GM21717 (cell line): ENCODE measurements around the gene TRAIP.
"Not testable (repeated sequence)": the region's sequence is repeated elsewhere in the genome, so short reads cannot be mapped to it uniquely, and the experiment has no call there.

Experiments
- ATAC-seq: cut with Tn5 transposase; IDR thresholded peaks from one replicate; pipeline ENCODE4 v1.9.1; 2021; ENCODE audit warnings: mild to moderate bottlenecking, moderate library complexity; ENCODE audit not compliant: unreplicated experiment

The TRAIP gene, protein sequence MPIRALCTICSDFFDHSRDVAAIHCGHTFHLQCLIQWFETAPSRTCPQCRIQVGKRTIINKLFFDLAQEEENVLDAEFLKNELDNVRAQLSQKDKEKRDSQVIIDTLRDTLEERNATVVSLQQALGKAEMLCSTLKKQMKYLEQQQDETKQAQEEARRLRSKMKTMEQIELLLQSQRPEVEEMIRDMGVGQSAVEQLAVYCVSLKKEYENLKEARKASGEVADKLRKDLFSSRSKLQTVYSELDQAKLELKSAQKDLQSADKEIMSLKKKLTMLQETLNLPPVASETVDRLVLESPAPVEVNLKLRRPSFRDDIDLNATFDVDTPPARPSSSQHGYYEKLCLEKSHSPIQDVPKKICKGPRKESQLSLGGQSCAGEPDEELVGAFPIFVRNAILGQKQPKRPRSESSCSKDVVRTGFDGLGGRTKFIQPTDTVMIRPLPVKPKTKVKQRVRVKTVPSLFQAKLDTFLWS

DNA sequence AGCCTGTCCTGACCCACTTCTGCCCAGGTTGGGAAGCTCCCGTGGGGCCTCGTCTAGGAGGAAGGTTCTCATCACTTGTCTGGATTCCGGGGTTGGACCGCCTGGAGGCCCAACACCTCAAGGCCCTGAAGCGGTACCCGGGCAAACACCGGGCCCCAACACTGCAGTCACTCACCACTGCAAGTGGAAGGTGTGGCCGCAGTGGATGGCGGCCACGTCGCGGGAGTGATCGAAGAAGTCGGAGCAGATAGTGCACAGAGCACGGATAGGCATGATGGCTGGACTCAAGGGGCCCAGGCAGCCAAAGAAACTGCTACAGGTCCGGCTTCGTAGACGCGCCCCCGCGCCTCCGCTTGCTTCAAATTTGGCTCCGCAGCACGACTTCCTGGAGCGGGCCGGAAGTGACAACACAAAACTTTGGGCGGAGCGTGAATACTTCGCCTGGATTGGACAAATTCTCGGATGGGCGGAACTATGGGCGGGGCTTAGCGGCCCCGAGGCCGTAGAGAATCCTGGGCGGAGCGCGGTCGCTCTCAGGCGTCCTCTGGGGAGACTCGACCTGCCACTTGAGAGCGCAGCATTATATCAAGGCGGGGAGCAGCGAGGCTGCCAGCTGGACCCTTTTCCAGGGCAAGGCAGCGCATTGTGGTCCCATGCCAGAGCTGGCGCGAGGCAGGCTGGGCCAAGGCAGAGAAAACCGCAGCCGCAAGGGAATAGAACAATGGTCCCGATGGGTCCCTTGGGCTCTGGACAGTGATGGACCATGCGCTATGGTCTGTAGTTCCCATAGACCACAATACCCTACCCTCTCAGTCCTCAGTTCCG lies at the start of gene TRAIP:
TSS of gene TRAIP (minus strand) at position 384 of the 825 bp plus-strand sequence. CDS start at position 273, 111 bp downstream.
- ATAC-seq = peak; percentile 88

DNA sequence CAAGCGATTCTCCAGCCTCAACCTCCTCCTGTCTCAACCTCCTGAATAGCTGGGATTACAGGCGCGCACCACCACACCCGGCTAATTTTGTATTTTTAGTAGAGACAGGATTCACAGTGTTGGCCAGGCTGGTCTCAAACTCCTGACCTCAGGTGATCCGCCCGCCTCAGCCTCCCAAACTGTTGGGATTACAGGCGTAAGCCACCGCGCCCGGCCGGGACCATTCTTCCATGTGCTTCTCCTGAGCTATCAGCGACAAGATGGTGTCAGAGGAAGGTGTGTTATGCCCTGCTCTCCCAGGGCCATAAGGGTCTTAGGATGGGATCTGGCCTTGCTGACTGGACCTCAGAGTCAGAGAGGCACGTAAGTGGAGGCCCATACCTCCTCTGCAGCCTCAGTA lies 48.1 kb upstream of the TRAIP start:
- ATAC-seq = not testable (repeated sequence)

DNA sequence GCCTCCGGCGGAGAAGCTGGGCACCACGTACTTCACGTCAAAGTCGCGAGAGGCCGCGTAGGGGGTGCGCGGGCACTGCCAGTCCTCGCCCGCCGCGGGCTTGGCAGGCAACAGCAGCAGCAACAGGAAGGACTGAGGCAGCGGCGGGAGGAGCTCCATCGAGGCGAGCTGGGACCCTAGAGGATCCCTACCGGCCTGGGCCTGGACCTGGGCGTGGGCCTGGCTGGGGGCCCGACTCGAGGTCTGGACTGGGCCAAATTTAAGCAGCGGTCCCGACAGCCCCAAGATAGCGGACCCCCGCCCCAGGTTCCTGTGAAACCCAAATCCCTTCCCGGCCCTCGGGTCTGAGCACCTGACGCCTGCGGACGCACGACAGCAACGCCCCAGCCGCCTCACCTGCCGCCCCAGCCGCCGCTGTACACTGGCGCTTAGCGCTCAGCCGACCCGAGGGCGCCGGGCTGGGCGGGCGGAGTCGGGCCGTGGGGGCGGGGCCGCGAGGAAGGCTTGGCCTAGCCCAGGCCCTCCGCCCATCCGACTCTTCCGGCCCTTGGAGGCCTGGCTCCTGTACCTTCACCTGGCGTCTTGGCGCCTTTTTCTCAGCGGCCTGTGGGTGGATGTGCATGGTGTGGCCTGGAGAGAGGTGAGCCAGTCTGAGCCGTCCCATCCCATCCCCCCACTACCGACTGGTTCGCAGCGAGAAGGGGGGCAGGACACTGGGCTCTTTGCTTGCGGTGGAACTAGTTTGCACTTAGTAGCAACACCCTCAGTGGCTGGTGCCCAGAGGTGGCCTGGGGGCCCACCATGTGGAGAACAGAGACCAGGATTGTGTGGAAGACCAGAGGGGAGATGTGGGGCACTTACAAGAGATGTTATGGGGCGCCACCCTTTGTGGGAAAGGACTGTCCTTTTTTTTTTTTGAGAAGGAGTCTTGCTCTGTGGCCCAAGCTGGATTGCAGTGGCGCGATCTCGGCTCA lies 47.4 kb upstream of the TRAIP start, which contains the start of gene MST1R:
TSS of gene MST1R (minus strand) at position 423 of the 974 bp plus-strand sequence. CDS start at position 159, 264 bp downstream.
- peak; percentile 58 for ATAC-seq

DNA sequence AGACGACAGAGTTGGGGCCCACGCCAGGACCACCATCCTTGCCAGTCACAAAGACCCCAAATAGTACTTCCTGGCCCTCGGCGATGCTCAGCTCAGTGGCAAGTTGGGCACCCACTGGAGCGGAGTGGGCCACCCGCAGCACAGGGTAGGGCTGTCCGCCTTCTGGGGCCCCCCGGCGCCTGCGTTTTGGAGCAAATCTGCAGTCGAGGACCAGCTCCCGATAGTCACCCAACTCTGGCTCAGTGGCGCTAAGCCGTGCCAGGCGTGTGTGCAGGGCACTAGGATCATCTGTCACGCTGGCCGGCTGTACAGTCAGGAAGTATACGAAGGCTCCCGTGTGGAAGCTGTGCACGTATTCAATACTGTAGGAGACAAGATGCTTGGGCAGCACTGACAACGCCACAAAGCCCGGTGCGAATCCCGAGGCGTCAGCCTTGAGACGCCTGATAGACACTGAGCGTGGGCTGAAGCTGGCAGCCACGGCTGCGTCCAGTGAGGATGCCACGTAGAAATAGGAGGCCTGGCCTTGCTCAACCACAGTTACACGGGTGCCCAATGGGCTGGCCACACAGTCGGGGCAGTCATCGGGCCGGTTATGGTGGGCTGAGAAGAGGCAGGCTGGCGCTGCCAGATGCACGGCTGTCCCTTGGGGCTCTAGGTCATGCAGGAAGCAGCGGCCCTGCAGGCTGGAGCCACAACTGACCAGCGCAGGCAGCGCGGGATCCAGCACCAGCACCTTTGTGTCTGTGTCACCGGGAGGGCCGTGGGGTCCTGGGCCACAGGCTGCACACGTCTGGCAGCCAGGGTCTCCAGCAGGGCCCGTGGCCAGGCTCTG lies 46.4 kb upstream of the TRAIP start:
- ATAC-seq = no peak

DNA sequence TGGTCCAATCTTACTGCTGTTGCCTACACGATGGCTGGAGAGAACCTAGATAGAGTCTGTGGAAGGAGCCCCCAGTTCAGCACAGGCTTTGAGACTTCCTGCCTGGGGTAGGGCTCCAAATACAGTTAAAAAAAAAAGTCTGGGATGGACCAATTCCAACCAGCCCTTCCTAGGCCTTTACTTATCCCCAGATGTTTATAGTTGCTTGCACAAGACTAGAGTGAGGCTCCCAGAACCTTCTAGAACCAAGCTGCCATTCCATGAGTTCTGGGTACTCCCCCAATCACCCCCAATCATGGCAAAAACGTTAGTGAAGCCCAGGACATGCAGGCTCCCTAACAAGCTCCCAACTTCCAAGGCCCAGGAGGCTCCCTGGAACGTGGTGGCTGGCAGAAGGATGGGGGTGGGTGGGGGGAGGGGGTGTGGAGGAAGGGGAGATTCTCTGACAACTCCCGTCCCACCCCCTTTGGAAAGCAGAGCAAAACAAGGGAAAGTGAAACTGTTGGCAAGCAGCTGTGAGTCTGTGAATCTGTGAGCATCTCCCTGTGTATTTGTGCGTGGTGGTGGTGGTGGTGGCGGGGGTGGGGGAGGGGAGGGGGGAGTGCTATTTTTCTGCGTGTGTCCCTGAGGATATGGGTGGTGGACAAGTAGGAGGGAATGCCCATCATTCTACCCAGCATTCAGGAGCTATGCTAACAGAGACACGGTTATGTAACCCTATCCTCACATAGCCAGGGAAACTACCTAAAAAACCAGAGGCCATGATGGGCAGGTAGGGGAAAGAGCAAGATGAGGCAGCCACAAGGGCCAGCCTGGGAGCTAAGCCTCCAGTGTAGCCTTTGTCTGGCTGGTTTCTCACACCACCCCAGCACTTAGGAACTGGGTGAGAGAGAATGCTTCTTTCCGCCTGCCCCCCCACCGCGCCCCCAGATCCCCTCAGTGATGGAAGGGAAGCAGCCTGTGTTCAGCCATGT lies 45.3 kb upstream of the TRAIP start:
- ATAC-seq = no peak

DNA sequence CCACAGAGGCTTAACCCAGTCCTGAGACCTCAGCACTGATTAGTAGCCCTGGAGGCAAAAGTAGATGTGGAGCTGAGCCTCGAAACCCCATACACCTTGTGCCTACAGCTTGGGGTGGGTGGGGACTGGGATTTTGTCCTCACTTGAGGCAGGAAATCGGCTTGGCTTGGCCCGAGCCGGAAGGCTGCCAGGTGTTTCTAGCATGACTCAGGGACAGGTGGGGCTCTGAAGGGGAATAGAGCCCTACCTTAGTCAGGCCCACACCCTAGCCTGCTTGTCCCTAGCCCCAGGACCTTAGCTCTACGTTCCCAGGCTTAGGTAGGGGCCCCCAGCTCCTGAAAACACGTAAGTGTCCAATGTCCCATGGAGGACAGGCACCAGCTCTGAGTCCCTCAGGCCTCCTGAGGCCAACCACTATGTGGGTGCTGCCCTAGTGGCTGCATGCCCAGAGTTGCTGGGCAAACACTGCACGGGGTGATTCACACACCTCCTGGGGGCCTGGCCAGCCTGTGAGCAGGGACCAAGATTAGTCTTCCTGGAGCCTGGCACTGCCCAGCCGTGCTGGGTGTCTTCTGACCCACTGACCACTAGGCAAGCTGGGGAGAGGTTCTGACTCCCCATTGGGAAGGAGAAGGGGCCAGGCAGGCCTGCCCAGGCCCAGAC lies 44.3 kb upstream of the TRAIP start:
- no peak for ATAC-seq

DNA sequence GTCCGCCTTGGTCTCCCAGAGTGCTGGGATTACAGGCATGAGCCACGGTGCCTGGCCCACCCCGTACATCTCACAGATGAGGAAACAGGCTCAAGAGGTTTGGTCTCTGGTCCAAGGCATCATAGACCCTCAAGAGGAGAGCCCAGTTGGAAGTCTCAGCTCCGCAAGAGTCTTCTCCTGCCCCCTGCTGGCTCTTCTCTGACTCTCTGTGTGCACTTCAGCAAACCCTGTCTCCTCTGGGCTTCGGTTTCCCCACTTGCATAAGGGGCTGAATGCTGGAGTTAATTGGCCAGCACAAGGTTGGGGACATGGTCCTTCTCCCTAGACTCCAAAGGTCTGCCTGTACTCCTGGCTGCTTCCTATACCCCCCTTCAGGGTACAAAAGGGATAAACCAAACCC lies 43.5 kb upstream of the TRAIP start:
- no peak for ATAC-seq

DNA sequence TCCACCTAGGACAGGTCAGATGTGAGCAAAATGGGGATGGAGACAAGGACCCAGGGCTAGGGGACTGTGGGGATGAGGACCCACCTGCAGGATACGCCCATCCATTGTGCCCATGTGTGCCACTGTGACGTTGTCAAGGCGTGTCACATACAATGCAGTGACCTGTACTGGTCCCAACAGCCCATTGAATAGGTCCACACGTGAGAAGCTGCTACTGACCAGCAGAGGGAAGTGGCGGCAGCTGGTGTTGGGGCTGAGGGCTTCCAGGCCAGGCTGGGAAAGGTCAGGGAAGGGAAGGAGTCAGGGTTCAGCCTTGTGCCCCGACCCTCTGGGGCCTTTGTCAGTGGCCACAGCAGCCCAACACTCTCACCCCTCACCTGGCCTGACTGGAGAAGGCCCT lies 42.6 kb upstream of the TRAIP start:
- ATAC-seq = no peak

DNA sequence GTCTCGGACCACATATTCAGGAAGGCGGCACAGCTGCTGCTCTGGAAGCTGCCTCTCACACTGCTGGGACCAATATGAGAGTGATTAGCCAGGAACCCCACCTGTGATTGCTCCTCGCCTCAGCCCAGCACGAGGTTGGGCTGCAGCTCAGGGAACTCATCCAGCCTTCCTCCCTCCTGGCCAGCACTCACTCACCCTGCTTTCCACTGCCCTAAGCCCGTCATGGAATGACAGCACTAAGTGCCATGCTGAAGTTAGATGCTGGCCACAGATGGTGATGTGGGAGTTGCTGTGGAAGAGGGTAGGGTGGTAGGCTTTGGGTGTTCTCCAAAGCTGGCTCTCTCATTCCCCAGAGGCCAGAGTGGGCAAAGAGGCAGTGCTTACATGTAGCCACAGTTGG lies 40.0 kb upstream of the TRAIP start:
- no peak for ATAC-seq

DNA sequence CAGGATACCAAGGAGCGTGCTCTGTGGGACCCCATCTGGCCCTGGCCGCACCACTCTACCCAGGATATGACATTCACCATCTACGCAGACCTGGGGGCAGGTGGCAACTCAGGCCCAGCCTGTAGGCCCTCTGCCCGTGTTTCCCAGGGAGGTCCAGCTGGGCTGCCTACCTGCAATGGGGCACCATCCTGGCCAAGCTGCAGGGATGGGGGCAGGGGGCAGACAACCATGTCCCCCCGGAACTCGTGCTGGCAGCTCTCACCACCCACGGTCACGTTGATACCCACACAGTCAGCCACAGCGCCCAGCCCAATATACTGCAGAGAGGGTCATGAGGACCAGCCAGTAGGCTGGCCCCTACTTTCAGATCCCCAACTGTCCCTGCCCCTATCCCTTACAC lies 39.4 kb upstream of the TRAIP start:
- no peak for ATAC-seq

DNA sequence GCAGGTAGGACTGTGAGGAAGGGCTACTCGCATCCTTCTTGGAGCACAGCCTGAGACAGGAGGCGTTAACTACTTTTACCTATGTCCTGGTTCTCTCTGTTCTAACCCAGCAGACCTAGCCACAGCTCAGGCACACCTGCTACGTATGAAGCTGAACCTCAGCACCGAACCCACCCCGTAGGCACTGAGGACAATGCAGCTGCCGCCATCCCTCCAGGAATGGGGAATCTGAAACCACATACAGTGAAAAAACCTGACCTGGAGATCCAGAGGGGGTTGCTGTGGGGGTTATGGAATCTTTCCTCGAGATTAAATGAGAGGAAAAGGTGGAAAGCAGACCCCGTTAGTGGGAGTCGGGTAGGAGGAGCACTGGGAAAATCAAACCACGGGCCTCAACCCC lies 32.9 kb upstream of the TRAIP start:
- ATAC-seq = no peak

DNA sequence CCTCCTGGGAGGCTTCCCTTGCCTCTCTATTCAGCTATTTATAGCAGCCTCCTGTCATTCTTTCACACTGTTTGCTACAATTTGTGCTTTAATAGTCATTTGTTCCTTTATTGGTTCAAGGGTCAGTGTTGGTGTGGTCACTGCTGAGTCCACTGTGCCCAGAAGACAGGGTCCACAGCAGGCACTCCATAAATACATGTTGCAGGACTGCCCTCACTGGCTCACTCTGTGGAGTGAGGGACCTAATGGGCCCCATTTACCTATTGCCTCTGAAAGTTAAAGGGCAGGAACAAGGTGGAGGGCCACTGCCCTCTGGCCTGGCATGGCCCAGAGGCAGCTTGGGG lies 30.5 kb upstream of the TRAIP start:
- ATAC-seq = no peak

DNA sequence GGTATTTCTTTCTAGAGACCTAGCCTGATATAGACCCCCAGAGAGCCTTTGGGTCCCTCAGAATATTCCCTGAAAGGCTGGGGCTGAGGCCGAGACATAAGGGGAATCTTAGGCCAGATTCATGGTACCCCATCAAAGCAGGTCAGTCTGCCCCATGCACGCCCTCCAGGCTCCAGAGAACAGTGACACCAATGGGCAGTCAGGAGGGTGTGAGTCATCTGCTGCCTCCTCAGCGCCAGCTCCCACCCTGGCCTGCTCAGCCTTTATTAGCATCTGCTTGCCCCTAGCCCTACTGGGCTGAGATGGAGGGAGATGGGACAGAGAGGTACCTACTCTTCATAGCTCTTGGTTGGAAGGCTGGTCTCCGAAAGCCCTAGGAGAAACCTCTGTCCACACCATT lies 27.6 kb upstream of the TRAIP start:
- no peak for ATAC-seq

DNA sequence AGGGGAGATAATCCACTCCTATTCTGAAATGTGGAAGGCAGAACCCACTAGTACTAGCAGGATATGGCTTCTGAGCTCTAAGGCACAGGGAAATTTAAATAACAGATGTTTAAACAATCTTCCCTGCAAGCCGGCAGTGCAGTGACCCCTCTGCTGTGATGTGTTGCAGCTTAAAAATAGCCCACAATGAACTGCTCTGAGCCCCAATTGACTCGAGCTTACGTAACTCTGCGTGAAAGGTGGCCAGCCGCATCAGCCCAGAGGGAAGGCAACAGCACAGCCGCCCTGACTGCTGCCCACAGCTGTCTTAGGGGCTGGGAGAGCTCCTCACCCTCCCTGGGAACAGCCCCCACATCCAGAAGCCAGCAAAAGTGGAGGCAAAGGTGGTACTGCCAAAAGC lies 25.8 kb upstream of the TRAIP start:
- no peak for ATAC-seq

DNA sequence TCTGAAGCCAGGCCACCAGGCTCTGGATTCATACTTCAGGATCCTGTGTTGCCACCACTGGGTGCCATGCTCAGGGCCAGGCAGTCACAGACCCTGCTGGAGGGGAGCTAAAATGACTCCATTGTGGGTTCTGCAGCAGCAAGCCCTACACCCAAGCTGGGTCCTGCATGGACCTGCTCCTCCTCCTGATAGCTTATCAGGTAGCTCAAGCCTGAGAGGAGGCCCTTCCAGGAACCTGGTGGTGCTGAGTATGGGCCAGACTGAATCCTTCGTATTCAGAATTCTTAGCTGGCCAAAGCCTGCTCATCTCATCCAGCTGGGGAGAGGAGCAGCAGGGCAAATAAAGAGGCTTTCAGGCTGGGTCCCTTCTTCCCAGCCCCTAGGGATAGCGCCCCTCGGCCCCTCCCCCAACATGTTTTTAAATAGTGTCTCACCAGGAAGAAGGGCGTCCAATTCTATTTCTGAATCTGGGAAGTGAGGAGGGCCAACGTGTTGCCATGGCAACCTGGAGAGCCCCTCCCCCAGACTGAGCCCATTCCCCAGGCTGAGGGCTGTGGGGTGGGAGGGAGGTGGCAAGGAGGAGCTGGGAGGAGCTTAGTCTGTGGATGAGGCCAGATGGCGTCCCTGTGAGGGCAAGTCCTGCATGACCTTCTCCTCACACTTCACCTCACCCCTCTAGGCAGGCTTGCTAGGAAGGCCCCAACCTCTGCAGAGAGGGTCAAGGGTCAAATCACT lies 24.4 kb upstream of the TRAIP start:
- ATAC-seq = no peak

DNA sequence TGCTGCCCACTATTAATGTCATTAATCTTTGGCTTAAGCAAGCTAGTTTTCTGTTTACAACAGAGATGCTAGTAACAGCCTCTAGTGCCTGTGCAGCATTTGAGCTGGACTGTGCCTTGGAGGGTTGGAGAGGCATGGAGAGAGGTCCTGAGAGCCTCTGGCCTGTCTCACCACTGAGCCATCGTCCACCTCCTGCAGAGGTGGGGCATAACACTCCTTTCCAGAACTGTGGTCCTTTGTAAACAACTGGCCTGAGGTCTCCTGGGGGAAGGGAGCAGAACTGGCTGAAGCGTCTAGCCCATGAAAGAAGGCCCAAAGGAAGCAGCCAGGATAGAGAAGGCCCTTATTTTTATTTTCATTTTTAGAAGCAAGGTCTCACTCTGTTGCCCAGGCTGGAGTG lies 23.4 kb upstream of the TRAIP start:
- no peak for ATAC-seq

DNA sequence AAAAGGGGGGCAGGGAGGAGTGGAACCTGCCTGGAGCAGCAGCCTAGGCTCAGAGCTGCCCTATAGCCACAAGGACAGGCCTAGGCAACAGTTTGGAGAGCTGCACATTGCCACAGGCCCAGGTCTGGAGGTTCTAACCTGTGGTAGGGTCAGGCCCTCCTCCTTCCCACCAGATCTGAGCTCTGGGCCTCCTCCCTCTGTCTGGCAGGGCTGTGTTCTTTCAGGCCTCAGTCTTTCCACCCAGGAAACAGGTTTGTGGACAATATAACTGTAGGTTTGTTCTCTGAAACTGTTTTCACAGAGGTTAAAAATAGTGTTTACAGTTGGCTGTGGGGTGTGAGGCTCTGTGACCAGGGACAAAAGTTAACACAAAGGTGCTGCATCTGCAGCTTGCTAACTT lies 22.3 kb upstream of the TRAIP start:
- ATAC-seq = no peak

DNA sequence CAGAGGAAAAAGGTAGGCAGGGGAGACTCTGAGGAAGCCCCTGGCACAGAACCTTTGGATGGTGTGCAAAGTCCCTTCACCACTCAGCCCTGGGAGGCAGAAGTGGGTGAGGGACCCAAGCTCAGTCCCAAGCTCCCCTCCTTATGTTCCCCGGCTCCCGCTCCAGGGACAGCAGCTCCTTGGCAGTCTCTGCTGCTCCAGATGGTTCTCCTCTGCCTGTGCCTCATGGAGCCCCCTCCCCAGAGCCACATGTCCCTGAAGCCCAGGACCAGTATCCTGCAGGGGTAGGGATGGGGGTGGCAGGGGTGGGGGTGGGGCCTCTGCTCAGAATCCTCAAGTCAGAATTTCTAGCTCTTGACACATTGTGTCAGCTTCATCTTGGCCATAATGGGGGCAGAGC lies 21.4 kb upstream of the TRAIP start:
- no peak for ATAC-seq
